MV-4-11 (cell line): ENCODE measurements around the gene LCE1B.

Experiments used
- DNase-seq: peaks from one replicate; lab custom pipeline; 2025; lab: John Stamatoyannopoulos, UW

Gene LCE1B

DNA sequence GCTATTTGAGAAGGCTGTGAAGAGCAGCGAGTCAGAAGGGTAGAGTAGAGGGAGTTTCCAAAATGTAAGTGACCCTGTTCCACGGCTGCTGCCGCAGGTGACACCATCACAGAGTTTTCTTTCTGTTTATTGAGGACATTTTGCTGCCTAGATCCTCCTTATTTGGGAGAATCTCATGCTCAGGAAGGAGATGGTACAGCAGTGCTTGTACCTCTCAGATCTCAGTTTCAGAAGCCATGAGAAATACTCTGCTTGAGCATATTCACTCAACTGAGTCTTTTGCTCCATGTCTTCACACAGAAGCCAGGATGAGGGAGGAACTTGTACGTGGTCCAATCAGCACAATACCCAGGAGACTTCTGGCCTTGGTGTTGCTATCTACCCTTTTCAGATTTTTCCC is 49.6 kb downstream of the LCE1B start:
- no peak for DNase-seq
